ENCODE measurements around the gene SEC23IP.

SEC23IP gene

GRCh38 chr10:119940487-119940886, 48.0 kb downstream of the SEC23IP start:
- no peak for DNase-seq (ENCODE audit: low read depth, low spot score)

GRCh38 chr10:119942973-119943372, 50.4 kb downstream of the SEC23IP start:
- DNase-seq (ENCODE audit: low read depth, low spot score): no peak

- no peak for DNase-seq (ENCODE audit: low read depth, low spot score)
Measured at GRCh38 chr10:119945805-119946204, 53.3 kb downstream of the SEC23IP start.

- no peak for DNase-seq (ENCODE audit: low read depth, low spot score)
Measured at GRCh38 chr10:119947300-119947699, 54.8 kb downstream of the SEC23IP start.

GRCh38 chr10:119957451-119957850, 64.9 kb downstream of the SEC23IP start:
- DNase-seq (ENCODE audit: low read depth, low spot score): no peak

- no peak for DNase-seq (ENCODE audit: low read depth, low spot score)
Measured at GRCh38 chr10:119962837-119963236, 70.3 kb downstream of the SEC23IP start.

DNA sequence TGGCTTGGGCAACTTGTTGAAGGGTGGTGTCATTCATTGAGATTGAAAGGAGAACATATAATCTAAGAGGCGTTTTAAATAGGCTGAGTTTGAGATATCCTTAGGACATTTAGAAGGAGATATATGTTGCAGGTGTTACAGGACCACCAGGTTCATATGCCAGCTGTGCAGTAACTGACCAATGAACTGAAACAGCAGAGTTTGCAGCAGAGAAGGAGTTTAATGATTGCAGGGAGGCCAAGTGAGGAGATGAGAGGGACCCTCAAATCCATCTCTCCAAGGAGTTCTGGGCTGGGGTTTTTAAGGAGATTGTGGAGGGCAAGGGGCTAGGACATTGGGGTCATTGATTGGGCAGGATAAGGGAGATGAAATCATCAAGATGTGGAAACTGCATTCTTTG, 74.5 kb downstream of the SEC23IP start:
- no peak for DNase-seq (ENCODE audit: low read depth, low spot score)

GRCh38 chr10:119969609-119970008, 77.1 kb downstream of the SEC23IP start:
- DNase-seq (ENCODE audit: low read depth, low spot score): no peak

DNA sequence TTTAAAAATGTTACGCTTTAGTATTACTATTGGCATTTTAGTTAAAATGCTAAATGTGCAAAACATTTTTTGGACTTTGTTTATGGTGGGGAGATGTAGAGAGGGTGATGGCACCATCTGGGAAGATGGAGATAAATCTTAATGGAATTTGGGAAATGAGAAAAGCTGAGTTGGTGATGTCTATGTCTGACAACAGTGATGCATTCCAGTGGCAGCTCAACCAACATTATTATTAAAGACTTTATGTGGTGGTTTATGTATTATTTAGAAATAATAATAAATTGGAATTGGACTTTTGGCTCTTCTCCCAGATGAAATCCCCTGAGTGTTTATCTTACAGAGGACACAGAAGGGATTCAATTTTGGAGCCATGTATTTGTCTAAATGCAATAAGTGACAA, 77.6 kb downstream of the SEC23IP start:
- no peak for DNase-seq (ENCODE audit: low read depth, low spot score)

- no peak for DNase-seq (ENCODE audit: low read depth, low spot score)
Measured at GRCh38 chr10:119970963-119971362, 78.4 kb downstream of the SEC23IP start.

DNA sequence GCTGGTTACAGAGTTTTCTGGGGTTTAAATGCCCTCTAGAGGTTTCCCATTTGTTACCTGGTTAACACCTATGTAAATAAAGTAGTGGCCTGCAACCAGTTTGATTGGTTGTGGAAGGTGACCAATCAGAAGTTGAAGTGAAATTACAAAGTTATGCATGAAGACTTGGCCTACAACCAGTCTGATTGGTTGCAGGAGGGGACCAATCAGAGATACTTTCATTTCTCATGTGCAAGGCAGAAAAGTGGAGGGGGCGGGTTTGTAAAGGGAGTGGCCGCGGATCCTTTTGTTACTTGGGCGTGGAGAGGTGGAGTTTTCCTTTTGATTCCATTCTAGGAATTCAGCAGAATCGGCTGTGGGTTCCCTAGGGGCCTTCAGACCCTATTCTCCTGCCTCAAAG, 80.8 kb downstream of the SEC23IP start:
- DNase-seq (ENCODE audit: low read depth, low spot score): no peak

DNA sequence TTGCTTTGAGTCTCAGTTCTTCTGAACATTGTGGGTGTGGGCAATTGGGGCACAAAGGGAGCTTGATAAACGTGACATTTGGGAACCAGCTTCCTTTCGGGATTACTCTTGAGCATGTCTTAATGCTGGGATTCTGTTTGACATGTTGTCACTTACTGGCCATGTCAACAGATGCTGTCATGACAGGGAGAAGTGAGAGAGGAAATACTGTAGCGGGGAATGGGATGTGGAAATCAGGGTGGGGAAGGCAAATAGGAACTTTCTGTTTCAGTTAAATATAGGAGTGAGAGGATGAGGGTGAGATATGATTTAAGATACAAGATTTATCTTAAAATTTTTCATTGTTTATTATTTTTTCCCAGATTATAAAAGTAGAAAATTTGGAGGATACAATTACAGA, 83.9 kb downstream of the SEC23IP start:
- DNase-seq (ENCODE audit: low read depth, low spot score): no peak

GRCh38 chr10:119980956-119981750, 88.6 kb downstream of the SEC23IP start:
- no peak for DNase-seq (ENCODE audit: low read depth, low spot score)

GRCh38 chr10:119981826-119982225, 89.3 kb downstream of the SEC23IP start:
- DNase-seq (ENCODE audit: low read depth, low spot score): no peak

DNA sequence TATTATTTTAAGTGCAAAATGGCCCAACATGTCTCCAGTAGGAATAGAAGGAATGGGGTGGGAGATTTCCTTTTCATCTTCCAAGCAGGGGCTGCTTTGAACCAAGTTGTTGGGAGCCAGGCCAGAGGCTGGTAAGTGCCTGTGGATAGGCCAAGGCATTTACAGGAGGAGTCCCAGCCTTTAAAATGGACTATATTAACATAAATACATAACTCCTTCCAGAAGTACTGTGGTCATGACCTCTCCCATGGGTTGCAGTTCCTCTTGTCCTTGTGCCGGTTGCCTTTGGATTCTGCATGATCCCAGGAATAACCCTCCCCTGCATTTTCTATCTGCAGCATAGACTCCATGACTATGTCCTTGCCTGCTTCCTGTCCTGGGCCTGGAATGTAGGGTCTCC, 95.8 kb downstream of the SEC23IP start:
- DNase-seq (ENCODE audit: low read depth, low spot score): no peak

DNA sequence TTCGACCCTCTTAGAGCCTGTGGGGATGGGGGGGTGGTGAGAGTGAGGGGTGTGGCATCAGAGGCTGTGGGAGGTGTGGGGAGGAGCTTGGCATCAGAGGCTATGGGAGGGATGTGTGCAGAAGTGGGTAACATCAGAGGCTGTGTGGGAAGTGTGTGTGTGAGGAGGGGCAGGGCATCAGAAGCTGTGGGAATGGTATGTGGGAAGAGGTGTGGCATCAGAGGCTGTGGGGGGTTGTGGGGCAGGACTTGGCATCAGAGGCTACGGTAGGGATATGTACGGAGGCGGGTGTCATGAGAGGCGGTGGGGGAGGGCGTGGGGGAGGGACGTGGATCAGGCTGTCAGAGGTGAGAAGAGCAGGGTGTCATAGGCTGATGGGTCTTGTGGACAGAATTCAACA, 97.4 kb downstream of the SEC23IP start:
- DNase-seq (ENCODE audit: low read depth, low spot score): no peak

DNA sequence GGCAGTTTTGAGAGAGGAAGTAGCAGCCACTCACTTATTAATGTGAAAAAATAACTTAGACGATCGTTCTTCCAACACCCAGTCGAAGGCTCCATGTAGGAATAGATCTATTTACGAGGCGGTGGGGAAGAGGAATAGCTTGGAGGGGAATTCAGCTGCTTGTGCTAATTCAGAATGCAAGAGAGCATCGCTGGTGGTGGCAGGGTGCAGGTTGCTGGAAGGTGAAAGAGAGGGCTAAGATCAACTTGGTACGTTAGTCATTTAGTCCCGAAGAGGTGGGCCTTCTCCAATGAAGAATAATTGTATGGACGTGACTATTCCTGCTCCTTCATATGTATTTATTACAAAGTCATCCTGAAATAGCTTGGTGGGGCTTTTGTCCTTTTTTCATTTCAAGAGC, 98.5 kb downstream of the SEC23IP start:
- no peak for DNase-seq (ENCODE audit: low read depth, low spot score)

GRCh38 chr10:119991816-119992215, 99.3 kb downstream of the SEC23IP start:
- DNase-seq (ENCODE audit: low read depth, low spot score): no peak
